HepG2 (cell line): Measurements from ENCODE around the gene BCAS1. TPM values are rescaled to one million over a fixed set of nuclear protein-coding genes. Genes with fewer than 3 reads are reported as not detected.
A peak's percentile ranks its signal among the peaks of the same experiment; 100 is the strongest.

Experiments
- CREB3 ChIP-seq: sonication (generic); formaldehyde crosslinking; IDR thresholded peaks from 2 replicates; pipeline ENCODE4 v1.5.0; 2020; ENCODE audit warnings: missing genetic modification reagents
- CREM ChIP-seq, 2 experiments: sonication (generic) in 1 of 2; formaldehyde crosslinking in 1 of 2; IDR thresholded peaks; 2 replicates each; pipeline versions ENCODE4 v1.4.0 to v1.6.1; 2016 to 2020; ENCODE audit warnings: antibody characterized with exemption in 1 of 2, mild to moderate bottlenecking in 1 of 2, missing genetic modification reagents in 1 of 2
- DNMT1 ChIP-seq: sonication (generic); formaldehyde crosslinking; IDR thresholded peaks from 2 replicates; pipeline ENCODE4 v1.5.1; 2020; ENCODE audit warnings: mild to moderate bottlenecking, missing genetic modification reagents
- DRAP1 ChIP-seq: IDR thresholded peaks from 2 replicates; pipeline ENCODE4 v1.6.1; 2016; ENCODE audit warnings: missing genetic modification reagents, missing compliant biosample characterization
- KAT7 ChIP-seq: IDR thresholded peaks from 2 replicates; pipeline ENCODE4 v1.6.1; 2018; ENCODE audit warnings: borderline replicate concordance, missing compliant biosample characterization
- MAX ChIP-seq: IDR thresholded peaks from 2 replicates; pipeline ENCODE4 v1.6.1; 2012; ENCODE audit warnings: inconsistent platforms
- RAD51 ChIP-seq: fragments of 450-650 bp; IDR thresholded peaks from 2 replicates; pipeline ENCODE4 v1.6.1; 2016; ENCODE audit warnings: borderline replicate concordance
- RBM22 ChIP-seq: fragments of 200-400 bp; formaldehyde crosslinking; optimal IDR thresholded peaks from 2 replicates; pipeline ENCODE3; 2017; ENCODE audit warnings: mild to moderate bottlenecking, low read length, moderate library complexity
- SKI ChIP-seq: fragments of 450-650 bp; IDR thresholded peaks from one replicate; pipeline ENCODE4 v1.6.1; 2018; ENCODE audit warnings: mild to moderate bottlenecking; ENCODE audit not compliant: partially characterized antibody
- TERF1 ChIP-seq: sonication (generic); formaldehyde crosslinking; IDR thresholded peaks from 2 replicates; pipeline ENCODE4 v1.8.0; 2022; ENCODE audit warnings: mild to moderate bottlenecking, missing genetic modification reagents, moderate library complexity
- ZBTB2 ChIP-seq: sonication (generic); formaldehyde crosslinking; IDR thresholded peaks from 2 replicates; pipeline ENCODE4 v1.8.0; 2022; ENCODE audit warnings: low read depth, missing genetic modification reagents
- ZNF34 ChIP-seq: sonication (generic); formaldehyde crosslinking; IDR thresholded peaks from 2 replicates; pipeline ENCODE4 v1.4.0; 2020; ENCODE audit warnings: mild to moderate bottlenecking, missing genetic modification reagents, borderline replicate concordance
- ZNF414 ChIP-seq: sonication (generic); formaldehyde crosslinking; IDR thresholded peaks from 2 replicates; pipeline ENCODE4 v1.5.0; 2020; ENCODE audit warnings: missing genetic modification reagents
- ZNF609 ChIP-seq: sonication (generic); formaldehyde crosslinking; IDR thresholded peaks from 2 replicates; pipeline ENCODE4 v1.4.0; 2020; ENCODE audit warnings: mild to moderate bottlenecking, missing genetic modification reagents, borderline replicate concordance
- ZNF737 ChIP-seq: sonication (generic); formaldehyde crosslinking; IDR thresholded peaks from 2 replicates; pipeline ENCODE4 v1.5.0; 2020; ENCODE audit warnings: missing genetic modification reagents, mild to moderate bottlenecking, borderline replicate concordance
- ZNF784 ChIP-seq: sonication (generic); formaldehyde crosslinking; IDR thresholded peaks from 2 replicates; pipeline ENCODE4 v1.5.1; 2020; ENCODE audit warnings: missing genetic modification reagents, mild to moderate bottlenecking, borderline replicate concordance
- polyA plus RNA-seq, 8 experiments: library from polyadenylated mRNA; depleted of rRNA in 3 of 8; stranded (reverse) in 7 of 8; unstranded in 1 of 8; fragments of >200 nt; fragmentation: Illumina TruSeq in 4 of 8; extraction: Trizol in 4 of 8; gene quantifications; 2 replicates each; pipeline versions ENCODE4 v1.2.1 to v1.2.3, GENCODE V29; 2011 to 2016; ENCODE audit warnings: low read depth in 4 of 8, missing spikeins in 1 of 8, mixed read lengths in 1 of 8; ENCODE audit not compliant: insufficient read depth in 1 of 8
- total RNA-seq, 5 experiments: library from RNA; depleted of rRNA; stranded (reverse); fragments of >200 nt; fragmentation: Illumina TruSeq; extraction: Trizol; gene quantifications; 2 replicates each; pipeline ENCODE4 v1.2.3, GENCODE V29; 2016; ENCODE audit warnings: low read depth in 1 of 5

The BCAS1 gene
- total and polyA plus RNA-seq, 2 of the 13 experiments (the other 11 are each of a cell fraction or from before 2014, with no cell fraction given), result 0.55 to 0.91 TPM

GRCh38 chr20:53939572-53940359 is 130.6 kb downstream of the BCAS1 start (continued):
- no peak for TF ChIP-seq ZNF609 (CRISPR knock-in tag)
- no peak; the same call in none of the 2 replicates for TF ChIP-seq CREM (IDR thresholded peaks at IDR 0.05)
- no peak for TF ChIP-seq CREM (CRISPR knock-in tag; IDR thresholded peaks at IDR 0.05)
- TF ChIP-seq ZNF737 (CRISPR knock-in tag), result no peak
- TF ChIP-seq ZNF414, result peak; percentile 91; the same call in 1 of the 2 replicates
- TF ChIP-seq DRAP1 (CRISPR knock-in tag), result peak; percentile 63; the same call in 1 of the 2 replicates
- no peak for TF ChIP-seq RBM22
- no peak for TF ChIP-seq KAT7 (CRISPR knock-in tag)
- no peak for TF ChIP-seq SKI
- TF ChIP-seq ZNF34 (CRISPR knock-in tag), result no peak; the same call in 1 of the 2 replicates
- no peak for TF ChIP-seq ZBTB2 (CRISPR knock-in tag)
- TF ChIP-seq CREB3 (CRISPR knock-in tag), result no peak
- TF ChIP-seq TERF1 (CRISPR knock-in tag), result no peak
- TF ChIP-seq RAD51, result no peak
- no peak for TF ChIP-seq DNMT1 (CRISPR knock-in tag)
- 0 out of 2 replicates have a peak, but pooled peaks have one; percentile 24 for TF ChIP-seq ZNF784 (CRISPR knock-in tag)
- 0 out of 2 replicates have a peak, but pooled peaks have one; percentile 34 for TF ChIP-seq MAX
